ENCODE measurements around the gene GTF2A1.

Gene GTF2A1

DNA sequence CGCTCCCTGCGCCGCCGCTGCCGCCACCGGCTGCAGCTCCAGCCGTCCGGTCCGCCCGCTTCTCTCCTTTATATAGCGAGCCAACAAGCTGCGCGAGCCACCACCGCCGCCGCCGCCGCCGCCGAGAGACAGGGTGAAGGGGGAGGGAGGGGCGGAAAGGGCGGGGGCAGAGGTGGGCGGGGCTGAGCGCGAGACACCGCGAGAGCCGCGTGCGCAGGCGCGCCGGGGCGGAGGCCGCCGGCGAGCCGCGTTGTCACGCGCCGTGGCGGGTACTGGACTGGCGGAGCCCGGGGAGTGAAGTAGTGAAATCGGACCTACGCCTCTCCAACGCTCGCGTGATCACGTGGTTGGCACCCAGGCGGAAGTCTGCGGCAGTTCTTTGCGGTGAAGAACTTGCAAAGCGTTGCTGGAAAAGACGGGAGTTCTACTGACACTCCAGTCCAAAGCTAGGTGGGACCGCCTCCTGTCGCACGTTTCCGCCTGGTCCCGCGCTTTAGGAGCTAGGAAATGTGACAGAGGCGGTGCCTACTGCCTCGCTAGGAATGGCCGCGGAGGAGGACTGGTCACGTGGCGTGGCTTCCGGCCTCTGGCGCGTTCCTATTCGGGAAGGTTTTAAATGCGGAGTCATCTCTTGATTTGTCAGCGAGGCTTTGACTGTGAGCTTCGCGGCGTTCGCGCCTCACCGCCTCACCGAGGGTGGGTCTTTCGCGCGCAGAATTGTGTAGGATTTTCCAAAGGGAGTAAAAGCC lies at the start of gene GTF2A1:
GTF2A1 (minus strand) TSS at position 130 of the 749 bp plus-strand sequence. CDS start 441 bp downstream, outside the sequence.
- DNase-seq (ENCODE audit: extremely low spot score) = peak; percentile 92
- CTCF ChIA-PET = no interaction called here
- POLR2A ChIA-PET = interaction anchor here (0.7 to 2.2 kb wide), 23 partner anchors 10 to 313 kb away, joined by 3 to 9 read pairs (median 4); partner anchors contain the start of genes CEP128 and SEL1L
- TF ChIP-seq PKNOX1 (IDR thresholded peaks at IDR 0.05) (no peak), L3MBTL2 (conservative IDR thresholded peaks at IDR 0.05) (peak; percentile 97), NFRKB (IDR thresholded peaks at IDR 0.05) (0 out of 2 replicates have a peak, but pooled peaks have one; percentile 34), ELF4 (IDR thresholded peaks at IDR 0.05) (peak; percentile 96), FOXM1 (IDR thresholded peaks at IDR 0.05; ENCODE audit: borderline replicate concordance) (peak; percentile 38; the same call in 1 of the 2 replicates)

- DNase-seq (ENCODE audit: extremely low spot score) = no peak
- no peak for TF ChIP-seq ZNF384 (IDR thresholded peaks at IDR 0.05)
- TF ChIP-seq ARNT (IDR thresholded peaks at IDR 0.05) = no peak
- no peak for TF ChIP-seq FOXK2 (IDR thresholded peaks at IDR 0.05)
- no peak for TF ChIP-seq NFRKB (IDR thresholded peaks at IDR 0.05)
- TF ChIP-seq SUZ12 (IDR thresholded peaks at IDR 0.05) = no peak
- no peak for TF ChIP-seq FOXM1 (IDR thresholded peaks at IDR 0.05; ENCODE audit: borderline replicate concordance)
- TF ChIP-seq L3MBTL2 (conservative IDR thresholded peaks at IDR 0.05) = no peak
- POLR2A ChIA-PET = interaction anchor here (1.2 kb wide), 1 partner anchor 183 kb away, joined by 3 read pairs; no protein-coding TSS in a partner anchor
- CTCF ChIA-PET = interaction anchor here (0.6 to 2.8 kb wide), 11 partner anchors 9 to 195 kb away, joined by 3 to 31 read pairs (median 4); no protein-coding TSS in a partner anchor
Measured at GRCh38 chr14:81269979-81270375, 49.2 kb upstream of the GTF2A1 start.

GRCh38 chr14:81269100-81269978 lies 48.6 kb upstream of the GTF2A1 start:
- ChIA-PET CTCF (interaction anchor here (0.6 to 2.8 kb wide), 12 partner anchors 9 to 195 kb away, joined by 3 to 31 read pairs (median 4); no protein-coding TSS in a partner anchor), POLR2A (interaction anchor here (1.0 to 1.2 kb wide), 2 partner anchors 99 to 184 kb away, joined by 3 read pairs; no protein-coding TSS in a partner anchor)
- no peak for TF ChIP-seq TARDBP (IDR thresholded peaks at IDR 0.05)
- no peak for TF ChIP-seq FOXA1 (IDR thresholded peaks at IDR 0.05)
- no peak for TF ChIP-seq SP1 (IDR thresholded peaks at IDR 0.05)
- no peak for TF ChIP-seq FOXK2 (IDR thresholded peaks at IDR 0.05)
- TF ChIP-seq BHLHE40 (IDR thresholded peaks at IDR 0.05; ENCODE audit: borderline replicate concordance) = no peak
- no peak for TF ChIP-seq SUZ12 (IDR thresholded peaks at IDR 0.05)
- peak; percentile 56 for TF ChIP-seq PKNOX1 (IDR thresholded peaks at IDR 0.05)
- peak; percentile 68 for DNase-seq (ENCODE audit: extremely low spot score)

GRCh38 chr14:81268016-81268416 lies 47.3 kb upstream of the GTF2A1 start:
- DNase-seq (ENCODE audit: extremely low spot score) = no peak
- ChIA-PET CTCF (interaction anchor here (2.8 kb wide), 1 partner anchor 185 kb away, joined by 31 read pairs; no protein-coding TSS in a partner anchor), POLR2A (no interaction called here)
- TF ChIP-seq FOXK2 (IDR thresholded peaks at IDR 0.05) (no peak), HDGF (IDR thresholded peaks at IDR 0.05; ENCODE audit: borderline replicate concordance) (no peak), ARNT (IDR thresholded peaks at IDR 0.05) (no peak), CTBP1 (IDR thresholded peaks at IDR 0.05; ENCODE audit: borderline replicate concordance) (no peak), PKNOX1 (IDR thresholded peaks at IDR 0.05) (no peak), SP1 (IDR thresholded peaks at IDR 0.05) (no peak), TARDBP (IDR thresholded peaks at IDR 0.05) (no peak)

- ChIA-PET POLR2A (no interaction called here), CTCF (interaction anchor here (0.5 to 0.6 kb wide), 2 partner anchors 187 to 190 kb away, joined by 3 to 6 read pairs; no protein-coding TSS in a partner anchor)
- TF ChIP-seq FOXK2 (IDR thresholded peaks at IDR 0.05) (no peak), SP1 (IDR thresholded peaks at IDR 0.05) (no peak), ELF4 (IDR thresholded peaks at IDR 0.05) (no peak)
- no peak for DNase-seq (ENCODE audit: extremely low spot score)
Measured at GRCh38 chr14:81265636-81266169, 44.9 kb upstream of the GTF2A1 start.

DNA sequence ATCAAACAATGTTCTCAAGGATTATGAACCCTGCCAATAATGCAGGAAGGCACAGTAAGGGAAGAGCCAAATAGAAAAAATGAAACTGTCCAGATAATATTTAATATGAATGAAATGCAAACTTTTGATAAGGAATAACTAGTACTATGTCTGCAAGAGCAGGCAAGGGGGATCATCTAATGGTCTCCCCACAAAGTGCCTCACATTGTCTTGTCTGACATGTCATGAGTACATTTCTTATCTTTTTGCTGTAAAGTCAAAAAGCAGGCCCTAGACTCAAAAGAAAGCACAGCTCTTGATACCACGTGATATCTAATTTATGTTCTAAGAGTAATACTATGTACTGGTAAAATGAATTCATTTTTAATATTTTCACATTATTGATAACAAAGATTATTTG lies 43.9 kb upstream of the GTF2A1 start:
- DNase-seq (ENCODE audit: extremely low spot score) = no peak
- TF ChIP-seq L3MBTL2 (conservative IDR thresholded peaks at IDR 0.05) = no peak
- no peak for TF ChIP-seq FOXA1 (IDR thresholded peaks at IDR 0.05)
- no peak for TF ChIP-seq CTBP1 (IDR thresholded peaks at IDR 0.05; ENCODE audit: borderline replicate concordance)
- TF ChIP-seq PKNOX1 (IDR thresholded peaks at IDR 0.05) = no peak
- TF ChIP-seq FOXK2 (IDR thresholded peaks at IDR 0.05) = no peak
- TF ChIP-seq NFRKB (IDR thresholded peaks at IDR 0.05) = no peak
- TF ChIP-seq FOXM1 (IDR thresholded peaks at IDR 0.05; ENCODE audit: borderline replicate concordance) = no peak
- no peak for TF ChIP-seq ZNF384 (IDR thresholded peaks at IDR 0.05)
- TF ChIP-seq SUZ12 (IDR thresholded peaks at IDR 0.05) = no peak
- TF ChIP-seq HDGF (IDR thresholded peaks at IDR 0.05; ENCODE audit: borderline replicate concordance) = no peak
- no peak for TF ChIP-seq SP1 (IDR thresholded peaks at IDR 0.05)
- ChIA-PET POLR2A (no interaction called here), CTCF (interaction anchor here (0.6 to 0.7 kb wide), 2 partner anchors 245 to 1498 kb away, joined by 5 to 11 read pairs; no protein-coding TSS in a partner anchor)

All from HEK293T (cell line).